Keratinocyte (primary cell): ENCODE data around the gene ERG.

ENCODE experiments used
- EZH2 ChIP-seq: IDR thresholded peaks from one replicate; pipeline ENCODE4 v1.6.1; 2012; ENCODE audit warnings: inconsistent platforms, mild to moderate bottlenecking, low read length, moderate library complexity
- TF ChIP-seq, protein P1 (sequence below), 3 experiments: IDR thresholded peaks in 1 of 3; conservative IDR thresholded peaks in 1 of 3; optimal IDR thresholded peaks in 1 of 3; 2 replicates in 2 of 3; 3 replicates in 1 of 3; pipeline versions ENCODE3 to v1.5.1; 2011; ENCODE audit warnings: low read length in 3 of 3, mild to moderate bottlenecking in 3 of 3, moderate library complexity in 2 of 3, control low read depth in 1 of 3, inconsistent platforms in 1 of 3; ENCODE audit not compliant: insufficient read depth in 2 of 3; ENCODE audit errors: extremely low read depth in 1 of 3

DNA sequence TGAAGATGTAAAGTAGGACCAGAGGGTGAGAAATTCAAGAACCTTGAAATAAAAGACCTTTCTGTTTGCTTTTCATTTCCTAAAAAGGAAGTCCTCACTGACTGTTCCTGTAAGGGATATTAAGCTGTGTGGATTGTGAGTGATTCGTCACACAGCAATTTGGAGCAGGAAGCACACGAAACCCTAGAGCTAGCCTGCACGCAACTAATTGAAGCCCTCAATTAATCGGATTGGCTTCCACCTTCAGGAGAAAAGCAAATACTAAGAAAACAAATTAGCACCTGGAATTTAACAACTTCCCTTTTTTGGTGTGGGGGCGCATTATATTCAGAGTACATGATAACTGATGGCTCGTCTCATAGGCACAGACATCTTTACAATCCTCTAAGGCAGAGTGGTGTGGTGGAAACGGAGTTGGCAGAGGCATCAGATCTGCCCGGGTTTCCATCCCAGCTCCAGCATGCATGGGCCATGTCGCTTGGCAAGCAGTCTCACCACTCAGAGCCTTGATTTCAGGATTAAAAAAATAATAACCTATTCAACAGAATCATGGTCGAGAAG lies 146.2 kb downstream of the ERG start:
- TF ChIP-seq EZH2, result no peak
- TF ChIP-seq, protein P1, sequence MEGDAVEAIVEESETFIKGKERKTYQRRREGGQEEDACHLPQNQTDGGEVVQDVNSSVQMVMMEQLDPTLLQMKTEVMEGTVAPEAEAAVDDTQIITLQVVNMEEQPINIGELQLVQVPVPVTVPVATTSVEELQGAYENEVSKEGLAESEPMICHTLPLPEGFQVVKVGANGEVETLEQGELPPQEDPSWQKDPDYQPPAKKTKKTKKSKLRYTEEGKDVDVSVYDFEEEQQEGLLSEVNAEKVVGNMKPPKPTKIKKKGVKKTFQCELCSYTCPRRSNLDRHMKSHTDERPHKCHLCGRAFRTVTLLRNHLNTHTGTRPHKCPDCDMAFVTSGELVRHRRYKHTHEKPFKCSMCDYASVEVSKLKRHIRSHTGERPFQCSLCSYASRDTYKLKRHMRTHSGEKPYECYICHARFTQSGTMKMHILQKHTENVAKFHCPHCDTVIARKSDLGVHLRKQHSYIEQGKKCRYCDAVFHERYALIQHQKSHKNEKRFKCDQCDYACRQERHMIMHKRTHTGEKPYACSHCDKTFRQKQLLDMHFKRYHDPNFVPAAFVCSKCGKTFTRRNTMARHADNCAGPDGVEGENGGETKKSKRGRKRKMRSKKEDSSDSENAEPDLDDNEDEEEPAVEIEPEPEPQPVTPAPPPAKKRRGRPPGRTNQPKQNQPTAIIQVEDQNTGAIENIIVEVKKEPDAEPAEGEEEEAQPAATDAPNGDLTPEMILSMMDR (optimal IDR thresholded peaks at IDR 0.05 in 1 of 3, IDR thresholded peaks at IDR 0.05 in 1 of 3, conservative IDR thresholded peaks at IDR 0.05 in 1 of 3; ENCODE audit: extremely low read depth in 1 of 3, insufficient read depth in 2 of 3, low read length in 3 of 3), result no peak
